CD8-positive, alpha-beta memory T cell (primary cell): Measurements from ENCODE around the gene GRHPR. TPM values are rescaled to one million over a fixed set of nuclear protein-coding genes. Genes with fewer than 3 reads are reported as not detected.
"Not testable (repeated sequence)": the region's sequence is repeated elsewhere in the genome, so short reads cannot be mapped to it uniquely, and the experiment has no call there.

Experiments
- CTCF ChIA-PET: fragments of 350-600 bp; sonication (Branson Sonifier 250); formaldehyde crosslinking; loops from one replicate; lab custom pipeline; 2021; ENCODE audit warnings: antibody characterized with exemption; lab: Charles Lee
- POLR2A ChIA-PET: fragments of 350-600 bp; sonication (Branson Sonifier 250); formaldehyde crosslinking; loops from one replicate; lab custom pipeline; 2021; ENCODE audit warnings: antibody characterized with exemption; lab: Charles Lee
- DNase-seq, 5 donors: peaks; one replicate each; pipeline versions ENCODE4 v3.0.0 to v3.0.0-alpha.2; 2020 to 2022; ENCODE audit warnings: mixed read lengths in 1 of 5
- H3K27ac ChIP-seq: one replicate; pipeline ENCODE4 v1.7.0; 2013; ENCODE audit warnings: low read depth, mild to moderate bottlenecking, low read length, moderate library complexity
- H3K27me3 ChIP-seq: 2 replicates; pipeline ENCODE4 v1.7.0; 2013; ENCODE audit warnings: low read length, mild to moderate bottlenecking; ENCODE audit not compliant: insufficient read depth, poor library complexity, severe bottlenecking
- H3K36me3 ChIP-seq: 2 replicates; pipeline ENCODE4 v1.7.0; 2013; ENCODE audit warnings: mild to moderate bottlenecking, low read length, moderate library complexity; ENCODE audit not compliant: insufficient read depth
- H3K4me1 ChIP-seq: 2 replicates; pipeline ENCODE4 v1.7.0; 2013; ENCODE audit warnings: mild to moderate bottlenecking, low read length, moderate library complexity; ENCODE audit not compliant: insufficient read depth
- H3K4me3 ChIP-seq: 2 replicates; pipeline ENCODE4 v1.7.0; 2013; ENCODE audit warnings: mild to moderate bottlenecking, low read length
- H3K9me3 ChIP-seq: 2 replicates; pipeline ENCODE4 v1.7.0; 2013; ENCODE audit warnings: mild to moderate bottlenecking, low read length
- H3K27ac Mint-ChIP-seq, 8 donors: one replicate each; pipeline ENCODE4 v1.8.0; 2020 to 2021; ENCODE audit warnings: mixed read lengths in 8 of 8, mild to moderate bottlenecking in 6 of 8, inconsistent platforms in 3 of 8, moderate library complexity in 3 of 8
- H3K27me3 Mint-ChIP-seq, 2 donors: one replicate each; pipeline ENCODE4 v1.8.0; 2020 to 2021; ENCODE audit warnings: mixed read lengths in 2 of 2, mild to moderate bottlenecking in 1 of 2, moderate library complexity in 1 of 2
- H3K36me3 Mint-ChIP-seq, 3 donors: one replicate each; pipeline ENCODE4 v1.8.0; 2020 to 2021; ENCODE audit warnings: mixed read lengths in 3 of 3, inconsistent platforms in 1 of 3, mild to moderate bottlenecking in 1 of 3
- H3K4me1 Mint-ChIP-seq, 3 donors: one replicate each; pipeline ENCODE4 v1.8.0; 2020 to 2021; ENCODE audit warnings: mixed read lengths in 3 of 3, inconsistent platforms in 1 of 3, mild to moderate bottlenecking in 1 of 3
- H3K4me3 Mint-ChIP-seq, 7 donors: one replicate each; pipeline ENCODE4 v1.8.0; 2020 to 2021; ENCODE audit warnings: mixed read lengths in 7 of 7, mild to moderate bottlenecking in 6 of 7, moderate library complexity in 4 of 7, inconsistent platforms in 2 of 7
- H3K9me3 Mint-ChIP-seq, 5 donors: one replicate each; pipeline ENCODE4 v1.8.0; 2020 to 2022; ENCODE audit warnings: mixed read lengths in 5 of 5, mild to moderate bottlenecking in 3 of 5, moderate library complexity in 2 of 5, inconsistent platforms in 1 of 5
- polyA plus RNA-seq: library from polyadenylated mRNA; unstranded; fragments of 300-500 nt; fragmentation: Illumina TruSeq; gene quantifications from one replicate; pipeline ENCODE4 v1.2.3, GENCODE V29; 2021
- total RNA-seq, 2 experiments: library from RNA; stranded (reverse); gene quantifications; one replicate each; pipeline ENCODE4 v1.2.3, GENCODE V29; 2021

GRHPR gene
- total and polyA plus RNA-seq, 3 experiments from 2014 or later = 77.4 to 94.1 (median 87.4) TPM

DNA sequence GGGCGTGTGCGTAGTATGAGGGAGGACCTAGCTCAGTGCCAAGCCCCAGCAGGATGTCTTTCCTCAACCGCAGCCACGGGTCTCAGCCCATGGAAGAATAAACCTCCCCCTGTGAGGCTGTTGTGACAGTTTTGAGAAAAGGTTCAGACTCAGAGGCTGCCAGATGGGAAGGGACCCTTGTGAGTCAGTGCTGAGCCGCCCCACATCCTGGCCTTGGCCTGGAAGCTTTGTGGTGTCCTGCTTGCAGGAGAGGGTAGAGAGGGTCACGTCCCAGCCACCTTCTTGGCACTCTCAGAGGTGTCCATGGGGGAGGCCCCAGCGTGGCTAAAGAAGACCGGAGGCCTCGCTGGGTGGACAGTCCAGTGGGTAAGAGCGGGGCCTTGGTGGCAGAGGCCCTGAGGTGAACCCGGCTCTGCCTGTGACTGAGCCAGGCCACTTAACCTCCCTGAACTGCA is 2.8 kb downstream of the GRHPR start:
- ChIA-PET POLR2A (no interaction called here), CTCF (interaction anchor here (2.0 kb wide), 1 partner anchor 10 kb away, joined by 6 read pairs; no protein-coding TSS in a partner anchor)
- H3K27ac Mint-ChIP-seq = peak overlapping the region in 3 of 8 donors; percentile 17 to 66 (median 38)
- H3K9me3 ChIP-seq = no peaks in the 10 kb centered on the region
- peaks cover 7% of the 10 kb centered on the region for H3K36me3 ChIP-seq
- peaks cover 22 to 31% (median 30%) of the 10 kb centered on the region in 3 donors for H3K4me1 Mint-ChIP-seq
- no peaks in the 10 kb centered on the region for H3K27me3 Mint-ChIP-seq
- no peaks in the 10 kb centered on the region for H3K27me3 ChIP-seq
- no peak overlapping the region for H3K4me3 ChIP-seq
- peaks cover 0 to 49% (median 11%) of the 10 kb centered on the region in 3 donors for H3K36me3 Mint-ChIP-seq
- no peak for DNase-seq
- H3K9me3 Mint-ChIP-seq = no peaks in the 10 kb centered on the region
- peaks cover 20% of the 10 kb centered on the region for H3K4me1 ChIP-seq
- no peak overlapping the region for H3K4me3 Mint-ChIP-seq
- H3K27ac ChIP-seq = no peak overlapping the region

DNA sequence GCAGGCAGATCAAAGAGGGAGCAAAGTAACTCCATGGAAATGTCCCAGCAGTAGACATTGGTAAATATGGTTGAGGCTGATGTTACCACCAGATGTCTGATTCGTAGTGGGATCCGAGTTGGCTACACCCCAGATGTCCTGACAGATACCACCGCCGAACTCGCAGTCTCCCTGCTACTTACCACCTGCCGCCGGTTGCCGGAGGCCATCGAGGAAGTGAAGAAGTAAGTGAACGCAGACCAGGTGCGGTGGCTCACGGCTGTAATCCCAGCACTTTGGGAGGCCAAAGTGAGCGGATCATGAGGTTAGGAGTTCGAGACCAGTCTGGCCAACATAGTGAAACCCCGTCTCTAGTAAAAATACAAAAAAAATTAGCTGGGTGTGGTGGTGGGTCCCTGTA is 3.9 kb downstream of the GRHPR start:
- CTCF ChIA-PET = interaction anchor here (2.0 kb wide), 1 partner anchor 11 kb away, joined by 6 read pairs; no protein-coding TSS in a partner anchor
- H3K27me3 Mint-ChIP-seq, H3K27me3 ChIP-seq, H3K4me3 Mint-ChIP-seq, H3K9me3 Mint-ChIP-seq, H3K27ac ChIP-seq, H3K36me3 ChIP-seq, H3K4me3 ChIP-seq, POLR2A ChIA-PET, H3K9me3 ChIP-seq, DNase-seq: not testable (repeated sequence)
- H3K36me3 Mint-ChIP-seq = peaks cover 0 to 58% (median 11%) of the 10 kb centered on the region in 3 donors
- peaks cover 22 to 31% (median 30%) of the 10 kb centered on the region in 3 donors for H3K4me1 Mint-ChIP-seq
- peaks cover 20% of the 10 kb centered on the region for H3K4me1 ChIP-seq
- H3K27ac Mint-ChIP-seq = peak overlapping the region in 1 of 8 donors; percentile 66

DNA sequence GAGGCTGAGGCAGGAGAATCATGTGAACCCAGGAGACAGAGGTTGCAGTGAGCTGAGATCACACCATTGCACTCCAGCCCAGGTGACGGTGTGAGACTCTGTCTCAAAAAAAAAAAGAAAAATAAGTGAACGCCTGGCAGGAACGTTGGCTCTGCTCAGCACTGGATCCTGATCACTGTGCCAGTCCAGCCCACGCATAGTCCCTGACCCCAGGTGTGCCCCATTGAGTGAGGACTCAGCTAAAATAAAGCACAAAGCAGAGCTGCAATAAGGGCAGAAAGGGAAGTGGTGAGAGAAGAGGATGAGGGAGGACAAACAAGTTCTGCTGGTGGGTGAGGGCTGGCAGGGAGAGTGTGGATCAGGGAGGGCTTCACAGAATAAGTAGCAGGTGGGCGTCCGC is 4.3 kb downstream of the GRHPR start:
- peaks cover 20 to 28% (median 28%) of the 10 kb centered on the region in 3 donors for H3K4me1 Mint-ChIP-seq
- no peaks in the 10 kb centered on the region for H3K27me3 Mint-ChIP-seq
- H3K4me3 ChIP-seq = no peak overlapping the region
- no peak overlapping the region for H3K27ac ChIP-seq
- H3K36me3 Mint-ChIP-seq = peaks cover 0 to 62% (median 11%) of the 10 kb centered on the region in 3 donors
- no peaks in the 10 kb centered on the region for H3K9me3 ChIP-seq
- H3K4me1 ChIP-seq = peaks cover 18% of the 10 kb centered on the region
- H3K27me3 ChIP-seq = no peaks in the 10 kb centered on the region
- no peaks in the 10 kb centered on the region for H3K9me3 Mint-ChIP-seq
- H3K27ac Mint-ChIP-seq = peak overlapping the region in 1 of 8 donors; percentile 51
- POLR2A ChIA-PET = no interaction called here
- H3K4me3 Mint-ChIP-seq = no peak overlapping the region
- DNase-seq = no peak
- peaks cover 7% of the 10 kb centered on the region for H3K36me3 ChIP-seq
- CTCF ChIA-PET = no interaction called here

DNA sequence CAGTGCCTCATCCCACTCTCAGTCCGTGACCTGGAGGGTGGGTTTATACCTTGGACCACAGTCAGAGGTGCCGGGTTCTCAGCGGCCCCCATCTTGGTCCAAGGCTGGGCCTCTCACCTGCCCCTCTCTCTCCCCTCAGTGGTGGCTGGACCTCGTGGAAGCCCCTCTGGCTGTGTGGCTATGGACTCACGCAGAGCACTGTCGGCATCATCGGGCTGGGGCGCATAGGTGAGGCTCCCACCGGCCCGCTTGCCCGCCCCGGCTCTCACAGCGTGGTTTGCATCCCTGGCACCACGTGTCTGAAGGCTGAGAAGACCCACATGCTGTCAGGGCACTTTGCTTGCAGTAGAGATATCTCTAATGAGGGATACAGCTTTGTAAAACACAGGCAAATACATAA is 5.8 kb downstream of the GRHPR start:
- H3K36me3 Mint-ChIP-seq = peaks cover 0 to 66% (median 11%) of the 10 kb centered on the region in 3 donors
- no peak for DNase-seq
- no peak overlapping the region for H3K27ac ChIP-seq
- CTCF ChIA-PET = no interaction called here
- H3K4me3 ChIP-seq = no peak overlapping the region
- H3K9me3 ChIP-seq = no peaks in the 10 kb centered on the region
- peaks cover 11% of the 10 kb centered on the region for H3K4me1 ChIP-seq
- H3K4me3 Mint-ChIP-seq = no peak overlapping the region
- POLR2A ChIA-PET = no interaction called here
- H3K4me1 Mint-ChIP-seq = peaks cover 9 to 20% (median 15%) of the 10 kb centered on the region in 3 donors
- no peaks in the 10 kb centered on the region for H3K27me3 Mint-ChIP-seq
- H3K9me3 Mint-ChIP-seq = no peaks in the 10 kb centered on the region
- peak overlapping the region in 1 of 8 donors; percentile 62 for H3K27ac Mint-ChIP-seq
- peaks cover 7% of the 10 kb centered on the region for H3K36me3 ChIP-seq
- no peaks in the 10 kb centered on the region for H3K27me3 ChIP-seq

DNA sequence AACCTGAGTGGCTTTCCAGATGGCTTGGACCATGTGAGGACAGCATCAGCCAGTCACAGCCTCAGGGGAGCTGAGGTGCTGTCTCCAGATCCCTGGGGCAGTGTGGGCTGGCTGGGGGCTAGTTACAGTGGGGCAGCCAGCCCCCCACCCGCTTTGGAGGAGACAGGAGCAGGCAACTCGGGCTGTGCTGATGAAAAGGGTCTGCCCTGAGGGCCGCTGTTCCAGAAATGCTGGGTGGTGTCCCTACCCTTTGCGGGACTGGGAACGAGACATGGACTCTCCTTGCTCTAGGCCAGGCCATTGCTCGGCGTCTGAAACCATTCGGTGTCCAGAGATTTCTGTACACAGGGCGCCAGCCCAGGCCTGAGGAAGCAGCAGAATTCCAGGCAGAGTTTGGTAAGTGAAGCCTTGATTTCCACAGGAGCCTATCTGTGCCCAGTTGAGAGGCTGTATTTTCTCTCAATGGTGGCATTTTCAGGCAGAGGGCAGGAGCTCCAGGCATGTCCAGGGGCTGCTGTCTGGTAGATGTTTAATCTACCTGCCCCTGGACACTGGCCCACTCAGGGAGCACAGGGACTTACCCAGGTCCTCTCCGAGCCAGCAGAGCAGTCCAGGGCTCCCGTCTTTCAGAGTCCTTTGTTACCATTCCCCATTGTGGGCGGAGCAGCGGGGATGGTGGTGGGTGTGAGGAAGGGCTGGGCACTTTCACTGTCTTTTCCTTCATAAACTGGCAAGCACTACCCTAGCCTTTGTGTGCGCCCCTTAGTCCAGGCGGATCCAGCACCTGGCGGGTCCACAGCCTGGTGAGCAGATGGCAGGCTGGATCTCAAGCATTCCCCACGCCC is 7.2 kb downstream of the GRHPR start:
- Mint-ChIP-seq H3K4me3 (no peak overlapping the region), H3K36me3 (peaks cover 0 to 78% (median 11%) of the 10 kb centered on the region in 3 donors), H3K27me3 (no peaks in the 10 kb centered on the region), H3K27ac (peak overlapping the region in 3 of 8 donors; percentile 3 to 42 (median 38)), H3K9me3 (no peaks in the 10 kb centered on the region), H3K4me1 (peaks cover 2 to 12% (median 4%) of the 10 kb centered on the region in 3 donors)
- POLR2A ChIA-PET = no interaction called here
- H3K4me1 ChIP-seq = no peaks in the 10 kb centered on the region
- H3K36me3 ChIP-seq = peaks cover 7% of the 10 kb centered on the region
- H3K9me3 ChIP-seq = no peaks in the 10 kb centered on the region
- H3K27me3 ChIP-seq = no peaks in the 10 kb centered on the region
- DNase-seq = no peak
- H3K4me3 ChIP-seq = no peak overlapping the region
- no peak overlapping the region for H3K27ac ChIP-seq
- CTCF ChIA-PET = no interaction called here

DNA sequence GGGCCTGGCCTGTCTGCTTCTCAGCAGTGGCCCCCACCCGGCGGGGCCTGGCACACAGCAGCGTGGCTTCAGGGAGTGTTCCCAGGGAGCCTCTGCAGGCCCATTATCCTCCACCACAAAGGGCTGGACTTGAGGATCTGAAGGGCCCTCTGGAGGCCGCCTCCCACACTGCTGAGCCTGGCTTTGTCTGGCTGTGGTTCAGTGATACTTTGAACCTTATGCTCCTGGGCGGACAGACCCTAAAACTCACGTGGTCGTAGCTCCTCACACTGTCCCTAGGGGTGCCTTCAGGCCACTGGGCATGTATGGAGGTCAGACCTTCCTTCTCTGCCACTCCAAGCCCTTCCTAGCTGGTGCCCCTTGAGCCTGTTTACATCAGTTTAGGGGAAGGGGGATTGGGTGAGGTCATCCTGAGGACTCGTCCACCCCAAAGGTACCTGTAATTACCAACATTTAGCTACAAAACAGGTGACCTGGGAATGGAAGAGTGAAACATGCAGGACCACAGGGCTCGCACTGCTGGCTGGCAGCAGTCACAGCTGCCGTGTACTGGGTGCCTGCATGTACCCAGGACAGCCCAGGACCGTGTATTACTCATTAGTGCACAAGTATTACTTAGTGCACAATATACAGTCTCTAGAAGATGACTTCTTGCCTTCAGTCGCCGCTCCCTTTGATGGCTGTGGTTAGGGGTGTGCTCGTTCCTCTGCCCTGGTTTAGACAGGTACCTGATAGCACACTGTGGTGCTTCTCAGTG is 8.5 kb downstream of the GRHPR start:
- CTCF ChIA-PET = no interaction called here
- Mint-ChIP-seq H3K9me3 (no peaks in the 10 kb centered on the region), H3K27me3 (no peaks in the 10 kb centered on the region), H3K36me3 (peaks cover 0 to 86% (median 9%) of the 10 kb centered on the region in 3 donors), H3K4me3 (no peak overlapping the region), H3K4me1 (peaks cover 0 to 8% (median 0%) of the 10 kb centered on the region in 3 donors), H3K27ac (no peak overlapping the region)
- Histone ChIP-seq H3K36me3 (peaks cover 4% of the 10 kb centered on the region), H3K4me1 (no peaks in the 10 kb centered on the region), H3K9me3 (no peaks in the 10 kb centered on the region), H3K4me3 (no peak overlapping the region), H3K27ac (no peak overlapping the region), H3K27me3 (no peaks in the 10 kb centered on the region)
- POLR2A ChIA-PET = no interaction called here
- DNase-seq = no peak

DNA sequence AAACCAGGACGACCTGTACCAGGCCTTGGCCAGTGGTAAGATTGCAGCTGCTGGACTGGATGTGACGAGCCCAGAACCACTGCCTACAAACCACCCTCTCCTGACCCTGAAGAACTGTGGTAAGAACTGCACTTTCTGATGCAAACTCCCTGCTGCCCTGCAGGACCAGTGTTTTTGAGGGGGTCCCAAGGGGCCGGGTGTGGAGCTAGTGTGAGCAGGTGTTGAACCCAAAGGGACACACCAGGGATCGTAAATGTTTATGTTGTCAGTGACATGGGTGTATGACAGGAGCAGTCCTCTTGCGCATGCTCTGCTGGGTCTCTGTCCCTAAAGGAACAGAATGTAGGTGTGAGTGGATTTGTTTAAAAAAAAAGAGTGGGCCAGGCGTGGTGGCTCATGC is 9.5 kb downstream of the GRHPR start:
- no peak overlapping the region for H3K27ac ChIP-seq
- Mint-ChIP-seq H3K9me3 (no peaks in the 10 kb centered on the region), H3K36me3 (peaks cover 0 to 85% (median 7%) of the 10 kb centered on the region in 3 donors), H3K27me3 (no peaks in the 10 kb centered on the region), H3K4me1 (peaks cover 0 to 4% (median 0%) of the 10 kb centered on the region in 3 donors), H3K4me3 (no peak overlapping the region), H3K27ac (peak overlapping the region in 1 of 8 donors; percentile 29)
- no peaks in the 10 kb centered on the region for H3K9me3 ChIP-seq
- peaks cover 7% of the 10 kb centered on the region for H3K36me3 ChIP-seq
- H3K27me3 ChIP-seq = no peaks in the 10 kb centered on the region
- ChIA-PET CTCF (no interaction called here), POLR2A (no interaction called here)
- no peak overlapping the region for H3K4me3 ChIP-seq
- H3K4me1 ChIP-seq = no peaks in the 10 kb centered on the region
- DNase-seq = no peak
